ENCODE data around the gene SOX12.
"Not testable (repeated sequence)": the region's sequence is repeated elsewhere in the genome, so short reads cannot be mapped to it uniquely, and the experiment has no call there.

Gene SOX12

DNA sequence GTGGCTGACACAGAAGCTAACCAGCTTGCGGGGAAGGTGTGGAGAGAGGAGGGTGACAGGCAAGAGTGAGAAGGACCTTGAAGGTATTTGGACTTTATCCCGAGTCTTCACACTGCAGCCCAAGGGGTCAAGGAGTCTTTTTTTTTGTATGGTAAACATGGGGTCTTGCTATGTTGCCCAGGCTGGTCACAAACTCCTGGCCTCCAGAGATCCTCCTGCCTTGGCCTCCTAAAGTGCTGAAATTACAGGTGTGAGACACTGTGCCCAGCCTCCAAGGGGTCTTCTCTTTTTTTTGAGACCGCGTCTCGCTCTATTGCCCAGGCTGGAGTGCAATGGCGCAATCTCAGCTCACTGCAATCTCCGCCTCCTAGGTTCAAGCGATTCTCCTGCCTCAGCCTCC lies 9.2 kb downstream of the SOX12 start:
- DNase-seq (ENCODE audit: low read depth) = no peak
- no peak overlapping the region for H3K4me3 ChIP-seq (ENCODE audit: low read length)
- TF ChIP-seq, protein P1, sequence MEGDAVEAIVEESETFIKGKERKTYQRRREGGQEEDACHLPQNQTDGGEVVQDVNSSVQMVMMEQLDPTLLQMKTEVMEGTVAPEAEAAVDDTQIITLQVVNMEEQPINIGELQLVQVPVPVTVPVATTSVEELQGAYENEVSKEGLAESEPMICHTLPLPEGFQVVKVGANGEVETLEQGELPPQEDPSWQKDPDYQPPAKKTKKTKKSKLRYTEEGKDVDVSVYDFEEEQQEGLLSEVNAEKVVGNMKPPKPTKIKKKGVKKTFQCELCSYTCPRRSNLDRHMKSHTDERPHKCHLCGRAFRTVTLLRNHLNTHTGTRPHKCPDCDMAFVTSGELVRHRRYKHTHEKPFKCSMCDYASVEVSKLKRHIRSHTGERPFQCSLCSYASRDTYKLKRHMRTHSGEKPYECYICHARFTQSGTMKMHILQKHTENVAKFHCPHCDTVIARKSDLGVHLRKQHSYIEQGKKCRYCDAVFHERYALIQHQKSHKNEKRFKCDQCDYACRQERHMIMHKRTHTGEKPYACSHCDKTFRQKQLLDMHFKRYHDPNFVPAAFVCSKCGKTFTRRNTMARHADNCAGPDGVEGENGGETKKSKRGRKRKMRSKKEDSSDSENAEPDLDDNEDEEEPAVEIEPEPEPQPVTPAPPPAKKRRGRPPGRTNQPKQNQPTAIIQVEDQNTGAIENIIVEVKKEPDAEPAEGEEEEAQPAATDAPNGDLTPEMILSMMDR (conservative IDR thresholded peaks at IDR 0.05; ENCODE audit: low read length) = no peak

DNA sequence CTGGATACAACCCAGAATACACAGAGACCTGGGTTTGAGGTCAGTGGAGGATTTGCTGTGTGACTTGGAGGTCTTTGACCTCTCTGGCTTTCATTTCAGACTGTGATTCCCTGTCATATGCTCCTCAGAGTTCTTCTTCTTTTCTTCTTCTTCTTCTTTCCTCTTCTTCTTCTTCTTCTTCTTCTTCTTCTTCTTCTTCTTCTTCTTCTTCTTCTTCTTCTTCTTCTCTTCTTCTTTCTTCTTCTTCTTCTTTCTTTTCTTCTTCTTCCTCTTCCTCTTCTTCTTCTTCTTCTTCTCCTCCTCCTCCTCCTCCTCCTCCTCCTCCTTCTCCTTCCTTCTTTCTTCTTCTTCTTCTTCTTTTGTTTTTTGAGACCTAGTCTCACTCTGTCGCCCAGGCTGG lies 10.7 kb downstream of the SOX12 start:
- DNase-seq (ENCODE audit: low read depth); H3K4me3 ChIP-seq (ENCODE audit: low read length): not testable (repeated sequence)

DNA sequence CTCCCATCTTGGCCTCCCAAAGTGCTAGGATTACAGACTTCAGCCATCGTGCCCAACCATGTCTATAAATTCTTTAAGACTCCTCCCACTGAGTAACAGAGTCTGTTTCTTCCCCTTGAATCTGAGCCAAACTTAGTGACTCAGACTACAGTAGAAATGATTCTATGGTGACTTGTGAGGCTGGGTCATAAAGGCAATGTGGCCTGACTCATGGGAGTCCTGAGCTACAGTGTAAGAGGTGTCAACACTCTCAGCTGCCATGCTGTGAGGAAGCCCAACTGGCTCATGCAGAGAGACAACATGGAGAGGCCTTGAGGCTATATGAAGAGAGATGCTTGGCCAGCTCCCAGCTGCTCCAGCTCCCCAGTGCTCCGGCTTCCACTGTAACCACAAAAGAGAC lies 16.3 kb downstream of the SOX12 start:
- TF ChIP-seq, protein P1 (conservative IDR thresholded peaks at IDR 0.05; ENCODE audit: low read length) = no peak
- peak; percentile 70 for DNase-seq (ENCODE audit: low read depth)
- no peak overlapping the region for H3K4me3 ChIP-seq (ENCODE audit: low read length)

DNA sequence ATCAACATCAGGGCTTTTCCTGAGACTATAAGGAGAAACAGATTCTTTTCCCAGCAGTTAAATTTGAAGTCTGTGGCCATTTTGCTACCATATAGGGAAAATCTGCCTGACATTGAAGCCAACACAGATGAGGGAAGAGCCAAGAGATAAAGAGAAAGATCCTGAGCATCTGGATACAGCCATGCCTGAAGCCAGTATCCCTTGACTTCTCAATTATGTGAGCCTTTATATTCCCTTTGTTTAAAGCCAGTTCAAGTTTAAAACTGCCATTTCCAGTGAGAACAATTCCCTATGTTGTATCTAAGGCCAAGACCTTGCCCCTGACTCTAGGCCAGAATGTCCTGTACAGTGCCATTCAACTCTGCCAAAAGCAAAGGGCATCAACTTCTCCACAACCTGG lies 17.8 kb downstream of the SOX12 start:
- TF ChIP-seq, protein P1 (conservative IDR thresholded peaks at IDR 0.05; ENCODE audit: low read length) = no peak
- DNase-seq (ENCODE audit: low read depth) = no peak
- H3K4me3 ChIP-seq (ENCODE audit: low read length) = no peak overlapping the region

DNA sequence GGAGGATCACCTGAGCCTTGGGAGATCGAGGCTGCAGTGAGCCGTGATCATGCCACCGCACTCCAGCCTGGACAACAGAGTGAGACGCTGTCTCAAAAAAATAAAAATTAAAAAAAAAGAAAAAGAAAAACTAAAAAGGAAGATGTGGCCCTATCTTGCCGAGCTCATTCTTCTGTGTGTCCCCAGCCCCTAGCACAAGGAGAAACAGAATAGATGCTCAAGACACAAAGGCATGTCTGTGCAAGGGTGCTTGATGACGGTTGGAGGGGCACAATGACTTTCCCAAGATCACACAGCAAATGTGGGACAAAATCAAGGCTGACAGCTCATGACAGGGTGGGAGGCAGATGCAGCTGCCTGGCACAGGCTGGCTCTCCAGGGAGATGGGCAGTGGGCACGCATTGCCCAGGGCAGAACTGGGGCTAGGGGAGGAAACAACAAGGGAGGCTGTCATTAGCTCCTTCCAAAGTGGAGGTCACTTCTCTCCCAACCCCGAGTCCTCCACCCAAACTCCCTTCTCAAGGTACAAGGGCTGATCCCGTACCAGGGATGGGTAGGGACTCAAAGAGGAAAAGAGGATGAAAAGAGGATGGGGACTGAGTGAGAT lies 20.8 kb downstream of the SOX12 start:
- no peak for DNase-seq (ENCODE audit: low read depth)
- peak overlapping the region; percentile 75 for H3K4me3 ChIP-seq (ENCODE audit: low read length)
- TF ChIP-seq, protein P1 (conservative IDR thresholded peaks at IDR 0.05; ENCODE audit: low read length) = no peak

DNA sequence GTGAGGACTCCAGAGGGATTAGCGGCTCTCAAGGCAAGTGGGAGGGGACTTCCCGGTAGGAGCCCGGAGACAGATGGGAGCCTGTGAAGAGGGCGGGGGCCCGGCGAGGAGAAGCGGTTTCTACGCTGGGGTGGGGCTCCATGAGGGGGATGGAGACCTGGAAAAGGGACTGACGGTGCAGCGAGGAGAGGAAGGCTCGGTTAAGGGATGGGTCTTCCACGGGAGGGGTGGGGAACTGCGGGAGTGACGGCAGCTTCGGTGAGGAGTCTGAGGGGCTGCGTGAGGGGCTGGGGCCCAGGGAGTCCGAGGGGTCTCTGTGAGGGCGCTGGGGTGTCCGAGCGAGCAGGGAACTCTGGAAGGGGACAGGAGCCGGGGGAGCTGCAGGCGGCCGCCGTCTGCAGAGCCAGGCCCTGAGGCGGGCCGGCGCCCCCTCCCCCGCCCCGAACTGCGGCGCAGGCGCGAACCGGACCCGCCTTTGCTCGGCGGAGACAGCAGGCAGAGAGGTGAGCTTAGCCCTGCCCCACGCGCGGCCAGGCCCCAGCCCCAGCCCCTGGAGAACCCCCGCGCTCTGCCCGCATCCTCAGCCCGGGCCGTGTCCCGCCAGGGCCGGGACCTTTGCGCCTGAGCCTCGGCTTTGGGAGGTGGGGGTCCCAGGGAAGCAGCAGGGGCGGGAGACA lies 21.4 kb downstream of the SOX12 start, which contains the start of gene NRSN2:
NRSN2 (plus strand) TSS at position 472 of the 677 bp plus-strand sequence. CDS start 2,533 bp downstream, outside the sequence.
- H3K4me3 ChIP-seq (ENCODE audit: low read length) = peak within 1 kb of the TSS; percentile 75
- DNase-seq (ENCODE audit: low read depth) = peak; percentile 66
- TF ChIP-seq, protein P1 (conservative IDR thresholded peaks at IDR 0.05; ENCODE audit: low read length) = no peak

DNA sequence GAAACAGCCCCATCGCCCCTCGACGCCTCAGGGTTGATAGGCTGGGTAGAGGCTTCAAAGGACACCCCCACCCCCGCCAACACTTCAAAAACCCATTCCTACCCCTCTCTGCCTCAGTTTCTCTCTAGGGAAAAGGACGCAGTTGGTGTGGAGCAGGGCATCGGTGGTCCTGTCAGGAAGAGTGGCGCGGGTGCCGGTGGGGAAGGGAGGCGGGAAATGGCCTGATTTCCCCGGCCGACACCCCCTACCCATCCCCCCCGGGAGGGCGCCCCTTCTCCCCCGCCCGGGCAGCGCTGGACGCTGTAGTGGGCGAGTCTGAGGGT lies 21.9 kb downstream of the SOX12 start:
- TF ChIP-seq, protein P1 (conservative IDR thresholded peaks at IDR 0.05; ENCODE audit: low read length) = no peak
- no peak for DNase-seq (ENCODE audit: low read depth)

More for the DNA sequence above, 21.9 kb downstream of the SOX12 start:
- H3K4me3 ChIP-seq (ENCODE audit: low read length) = peak overlapping the region; percentile 75

All from AG10803 (cell line).